Stomach (tissue), 4 donors: ENCODE data around the gene INSL3.

ENCODE experiments used
- CTCF ChIP-seq, 7 experiments: fragments of 450-650 bp in 4 of 7; fragments of 200-600 bp in 3 of 7; sonication (generic) in 3 of 7; IDR thresholded peaks; one replicate each; pipeline ENCODE4 v1.5.1; 2016 to 2019; ENCODE audit warnings: antibody characterized with exemption in 7 of 7, control low read depth in 2 of 7, mild to moderate bottlenecking in 1 of 7
- POLR2A ChIP-seq, 4 donors: fragments of 450-650 bp; IDR thresholded peaks; one replicate each; pipeline ENCODE4 v1.6.1; 2016; ENCODE audit warnings: antibody characterized with exemption in 4 of 4, control low read depth in 2 of 4, mild to moderate bottlenecking in 1 of 4, moderate library complexity in 1 of 4

- TF ChIP-seq CTCF (IDR thresholded peaks at IDR 0.05) (no peak), POLR2A (IDR thresholded peaks at IDR 0.05) (no peak)
Observed at GRCh38 chr19:17868669-17869068, 47.4 kb upstream of the INSL3 start.
